H1 (cell line): ENCODE measurements around the gene MAMSTR. TPM values are rescaled to one million over a fixed set of nuclear protein-coding genes. Genes with fewer than 3 reads are reported as not detected.
"Not testable (repeated sequence)": the region's sequence is repeated elsewhere in the genome, so short reads cannot be mapped to it uniquely, and the experiment has no call there.

Source experiments
- CTCF ChIA-PET: fragments of 300-600 bp; sonication (Branson Sonifier 250); formaldehyde crosslinking; loops from one replicate; lab custom pipeline; 2021; ENCODE audit not compliant: partially characterized antibody; lab: Charles Lee
- POLR2A ChIA-PET: fragments of 300-600 bp; sonication (Branson Sonifier 250); formaldehyde crosslinking; loops from one replicate; lab custom pipeline; 2021; ENCODE audit warnings: inconsistent platforms; ENCODE audit not compliant: partially characterized antibody; lab: Charles Lee
- DNase-seq, 2 experiments: peaks; one replicate each; pipeline versions ENCODE4 v3.0.0 to v3.0.0-alpha.2; 2010 to 2022; ENCODE audit warnings: low spot score in 2 of 2, low read depth in 1 of 2, mixed read lengths in 1 of 2
- FAIRE-seq: peaks from 2 replicates; lab custom pipeline; 2011; peaks lifted over from hg19 to GRCh38; lab: Jason Lieb, UNC
- H2AFZ ChIP-seq: 2 replicates; pipeline ENCODE4 v1.8.1; 2012; ENCODE audit warnings: low read length, inconsistent platforms
- H2AK5ac ChIP-seq: 2 replicates; pipeline ENCODE4 v1.6.1; 2013; ENCODE audit warnings: low read depth, low read length
- H2BK120ac ChIP-seq: replicated peaks from 2 replicates; pipeline ENCODE3; 2013; ENCODE audit warnings: low read depth, low read length, inconsistent platforms
- H2BK12ac ChIP-seq: 2 replicates; pipeline ENCODE4 v1.6.1; 2013; ENCODE audit warnings: low read depth, low read length
- H2BK15ac ChIP-seq: 2 replicates; pipeline ENCODE4 v1.6.1; 2013; ENCODE audit warnings: low read length
- H2BK20ac ChIP-seq: 2 replicates; pipeline ENCODE4 v1.6.1; 2013; ENCODE audit warnings: low read length
- H2BK5ac ChIP-seq: 2 replicates; pipeline ENCODE4 v1.6.1; 2013; ENCODE audit warnings: low read depth, low read length
- H3K14ac ChIP-seq: 2 replicates; pipeline ENCODE4 v1.6.1; 2013; ENCODE audit warnings: inconsistent platforms; ENCODE audit not compliant: insufficient read length
- H3K18ac ChIP-seq: 2 replicates; pipeline ENCODE4 v1.6.1; 2013; ENCODE audit warnings: low read length; ENCODE audit errors: extremely low read depth
- H3K23ac ChIP-seq: 2 replicates; pipeline ENCODE4 v1.6.1; 2013; ENCODE audit warnings: inconsistent platforms; ENCODE audit not compliant: insufficient read length
- H3K23me2 ChIP-seq: 2 replicates; pipeline ENCODE4 v1.6.1; 2013; ENCODE audit warnings: low read depth, low read length
- H3K27ac ChIP-seq: 2 replicates; pipeline ENCODE4 v1.6.1; 2011; ENCODE audit warnings: low read depth, low read length, inconsistent platforms
- H3K27me3 ChIP-seq, 4 experiments: replicated peaks in 1 of 4; 1 replicate in 1 of 4; 2 replicates in 3 of 4; pipeline versions ENCODE4 v1.6.1 to v1.8.1; 2011 to 2013; ENCODE audit warnings: low read length in 3 of 4, mild to moderate bottlenecking in 3 of 4, inconsistent platforms in 2 of 4, mixed read lengths in 2 of 4, moderate library complexity in 1 of 4; ENCODE audit not compliant: control insufficient read depth in 3 of 4, insufficient read depth in 3 of 4; ENCODE audit errors: extremely low read depth in 1 of 4
- H3K36me3 ChIP-seq, 4 experiments: 2 replicates each; pipeline versions ENCODE4 v1.6.1 to v1.8.1; 2011 to 2013; ENCODE audit warnings: mild to moderate bottlenecking in 4 of 4, low read length in 3 of 4, moderate library complexity in 2 of 4, control low read depth in 1 of 4, inconsistent platforms in 1 of 4; ENCODE audit not compliant: insufficient read depth in 4 of 4, control insufficient read depth in 2 of 4
- H3K4ac ChIP-seq: replicated peaks from 2 replicates; pipeline ENCODE3; 2013; ENCODE audit warnings: low read length, low read depth, mixed read lengths, inconsistent platforms; ENCODE audit not compliant: insufficient read length
- H3K4me1 ChIP-seq, 4 experiments: replicated peaks in 1 of 4; 1 replicate in 1 of 4; 2 replicates in 3 of 4; pipeline versions ENCODE4 v1.6.1 to v1.8.1; 2011 to 2013; ENCODE audit warnings: low read length in 3 of 4, inconsistent platforms in 2 of 4, mixed read lengths in 1 of 4; ENCODE audit not compliant: insufficient read depth in 4 of 4, control insufficient read depth in 3 of 4
- H3K4me2 ChIP-seq, 2 experiments: 2 replicates each; pipeline versions ENCODE4 v1.6.1 to v1.8.1; 2011 to 2013; ENCODE audit warnings: low read depth in 2 of 2, low read length in 2 of 2, control low read depth in 1 of 2, inconsistent platforms in 1 of 2, mild to moderate bottlenecking in 1 of 2; ENCODE audit not compliant: insufficient read depth in 1 of 2
- H3K4me3 ChIP-seq, 4 experiments: fragments of 200-600, 300-600 bp in 1 of 4; sonication (generic), shearing (Covaris generic), sonication (Bioruptor Twin) in 1 of 4; 2 replicates each; pipeline versions ENCODE4 v1.5.1 to v1.8.1; 2011 to 2016; ENCODE audit warnings: low read length in 4 of 4, low read depth in 3 of 4, control low read depth in 2 of 4, inconsistent platforms in 2 of 4, mild to moderate bottlenecking in 2 of 4, mixed read lengths in 1 of 4, moderate library complexity in 1 of 4; ENCODE audit not compliant: insufficient read depth in 2 of 4; ENCODE audit errors: extremely low read depth in 1 of 4
- H3K56ac ChIP-seq: replicated peaks from 2 replicates; pipeline ENCODE3; 2013; ENCODE audit warnings: low read depth, mild to moderate bottlenecking, mixed read lengths, low read length, inconsistent platforms; ENCODE audit not compliant: insufficient read length
- H3K79me1 ChIP-seq: 2 replicates; pipeline ENCODE4 v1.6.1; 2013; ENCODE audit warnings: low read depth, low read length, control low read depth
- H3K79me2 ChIP-seq, 2 experiments: 2 replicates each; pipeline versions ENCODE4 v1.6.1 to v1.8.1; 2012 to 2013; ENCODE audit warnings: low read length in 2 of 2, mild to moderate bottlenecking in 2 of 2, inconsistent platforms in 1 of 2; ENCODE audit not compliant: insufficient read depth in 2 of 2, control insufficient read depth in 1 of 2
- H3K9ac ChIP-seq, 4 experiments: replicated peaks in 1 of 4; 1 replicate in 1 of 4; 2 replicates in 3 of 4; pipeline versions ENCODE4 v1.6.1 to v1.8.1; 2011 to 2013; ENCODE audit warnings: low read depth in 3 of 4, low read length in 3 of 4, control low read depth in 2 of 4, mild to moderate bottlenecking in 2 of 4, moderate library complexity in 2 of 4, inconsistent platforms in 1 of 4; ENCODE audit errors: extremely low read depth in 1 of 4
- H3K9me3 ChIP-seq, 2 experiments: 2 replicates each; pipeline versions ENCODE4 v1.6.1 to v1.8.1; 2012 to 2013; ENCODE audit warnings: mild to moderate bottlenecking in 2 of 2, moderate library complexity in 2 of 2, control low read depth in 1 of 2, inconsistent platforms in 1 of 2, low read depth in 1 of 2, low read length in 1 of 2, mixed read lengths in 1 of 2; ENCODE audit not compliant: insufficient read depth in 2 of 2
- H4K20me1 ChIP-seq, 2 experiments: replicated peaks in 1 of 2; 2 replicates each; pipeline versions ENCODE3 to v1.8.1; 2011 to 2013; ENCODE audit warnings: inconsistent platforms in 2 of 2, low read length in 2 of 2, mild to moderate bottlenecking in 1 of 2; ENCODE audit not compliant: insufficient read depth in 2 of 2, control insufficient read depth in 1 of 2
- H4K5ac ChIP-seq: 2 replicates; pipeline ENCODE4 v1.6.1; 2013; ENCODE audit warnings: low read length, low read depth, mixed read lengths, inconsistent platforms; ENCODE audit not compliant: insufficient read length
- H4K8ac ChIP-seq: 2 replicates; pipeline ENCODE4 v1.8.0; 2013; ENCODE audit warnings: mild to moderate bottlenecking, moderate library complexity, low read length, inconsistent platforms; ENCODE audit not compliant: insufficient read depth; ENCODE audit errors: extremely low read depth
- H4K91ac ChIP-seq: replicated peaks from 2 replicates; pipeline ENCODE3; 2013; ENCODE audit warnings: low read length, mixed read lengths, inconsistent platforms; ENCODE audit not compliant: insufficient read length
- WGBS, 2 experiments: shearing (Covaris generic) in 1 of 2; methylation state at CpG; one replicate each; pipeline versions ENCODE4 v1.1.6 to v1.1.7; 2013 to 2015; ENCODE audit warnings: low lambda C conversion rate in 2 of 2, mixed read lengths in 2 of 2, inconsistent platforms in 1 of 2, low coverage in 1 of 2, missing lambda C conversion rate in 1 of 2; ENCODE audit not compliant: insufficient replicate concordance in 2 of 2, insufficient coverage in 1 of 2, insufficient read length in 1 of 2; ENCODE audit errors: extremely low coverage in 1 of 2, missing lambda C conversion rate in 1 of 2; 5-methylcytosine and 5-hydroxymethylcytosine counted together
- polyA plus RNA-seq, 7 experiments: library from polyadenylated mRNA; depleted of rRNA in 3 of 7; stranded (reverse) in 5 of 7; unstranded in 2 of 7; fragments of >200 nt in 5 of 7; fragments of 200-250 nt in 2 of 7; gene quantifications; 1 replicate in 5 of 7; 2 replicates in 1 of 7; 4 replicates in 1 of 7; pipeline versions ENCODE4 v1.2.1 to v1.2.3, GENCODE V29; 2011 to 2013; ENCODE audit warnings: missing spikeins in 2 of 7, mixed read lengths in 2 of 7
- total RNA-seq: library from RNA; stranded (reverse); fragmentation: NEBNext Ultra II Directional; extraction: Animal tissue kit (Norgen Biotek cat#: 25700); gene quantifications from 2 replicates; pipeline ENCODE4 v1.2.1, GENCODE V29; 2021

The MAMSTR gene
- total and polyA plus RNA-seq, 2 of the 8 experiments (the other 6 are each of a cell fraction or from before 2014, with no cell fraction given): 2.0 to 2.3 TPM

GRCh38 chr19:48686637-48687036, 32.9 kb downstream of the MAMSTR start:
- H3K4ac ChIP-seq, H2BK5ac ChIP-seq: not testable (repeated sequence)

More at GRCh38 chr19:48686637-48687036, 32.9 kb downstream of the MAMSTR start:
- H3K56ac ChIP-seq, H2BK12ac ChIP-seq, H3K9ac ChIP-seq, H2BK120ac ChIP-seq, H3K9me3 ChIP-seq, H3K79me1 ChIP-seq, H3K79me2 ChIP-seq, H2BK20ac ChIP-seq, H3K27me3 ChIP-seq, H3K4me2 ChIP-seq, FAIRE-seq, H4K5ac ChIP-seq, H4K8ac ChIP-seq, H2AFZ ChIP-seq, H3K36me3 ChIP-seq, DNase-seq, H3K14ac ChIP-seq, H3K4me1 ChIP-seq, H3K4me3 ChIP-seq, H3K23ac ChIP-seq, H3K27ac ChIP-seq, H3K18ac ChIP-seq, H3K23me2 ChIP-seq, H2AK5ac ChIP-seq, H2BK15ac ChIP-seq, H4K20me1 ChIP-seq, H4K91ac ChIP-seq: not testable (repeated sequence)
- CTCF ChIA-PET: interaction anchor here (0.6 to 2.3 kb wide), 2 partner anchors 102 to 104 kb away, joined by 3 to 5 read pairs; no protein-coding TSS in a partner anchor
- POLR2A ChIA-PET: interaction anchor here (0.6 to 1.9 kb wide), 3 partner anchors 9 to 34 kb away, joined by 3 to 7 read pairs (median 3); partner anchors contain the start of gene FUT2
- WGBS, 2 experiments: 95% methylated on average over 7 of the region's 7 CpGs; no CpG with 5 or more reads in 1 of the 2 experiments
